Spinal cord (tissue), 10 donors: ENCODE measurements around the gene PLEKHA8. TPM values are rescaled to one million over a fixed set of nuclear protein-coding genes. Genes with fewer than 3 reads are reported as not detected.

Experiments
- DNase-seq, 6 donors: peaks; one replicate each; pipeline versions ENCODE4 v3.0.0 to v3.0.0-alpha.2; 2013 to 2015; ENCODE audit warnings: low spot score in 6 of 6, low read depth in 4 of 6
- H3K27ac ChIP-seq: one replicate; pipeline ENCODE4 v1.5.1; 2013; ENCODE audit warnings: low read depth, low read length, control low read depth
- H3K27me3 ChIP-seq: one replicate; pipeline ENCODE4 v1.6.1; 2013; ENCODE audit warnings: low read length; ENCODE audit not compliant: control insufficient read depth, insufficient read depth
- H3K36me3 ChIP-seq: one replicate; pipeline ENCODE4 v1.6.1; 2013; ENCODE audit warnings: low read length; ENCODE audit not compliant: control insufficient read depth, insufficient read depth
- H3K4me1 ChIP-seq: one replicate; pipeline ENCODE4 v1.6.1; 2013; ENCODE audit warnings: low read length; ENCODE audit not compliant: control insufficient read depth, insufficient read depth
- H3K4me3 ChIP-seq: one replicate; pipeline ENCODE4 v1.5.1; 2013; ENCODE audit warnings: low read depth, low read length, control low read depth
- H3K9me3 ChIP-seq: one replicate; pipeline ENCODE4 v1.6.1; 2013; ENCODE audit warnings: low read length; ENCODE audit not compliant: control insufficient read depth, insufficient read depth
- WGBS: methylation state at CpG from one replicate; pipeline ENCODE4 v1.1.5; 2013; ENCODE audit warnings: missing lambda C conversion rate; ENCODE audit not compliant: insufficient coverage; 5-methylcytosine and 5-hydroxymethylcytosine counted together
- polyA plus RNA-seq, 2 donors: library from polyadenylated mRNA; unstranded; fragments of 120-200 nt; gene quantifications; one replicate each; pipeline ENCODE4 v1.2.1, GENCODE V29; 2013; ENCODE audit not compliant: insufficient read length in 2 of 2
- total RNA-seq, 2 donors: library from RNA; depleted of rRNA in 1 of 2; stranded (reverse); fragments of 120-200 nt in 1 of 2; fragments of >200 nt in 1 of 2; gene quantifications; one replicate each; pipeline versions ENCODE4 v1.2.3 to v1.2.4, GENCODE V29; 2013 to 2014
- donor health status: healthy.

PLEKHA8 gene
- total and polyA plus RNA-seq, 4 donors, result 13.8 to 22.6 (median 19.0) TPM

GRCh38 chr7:30072735-30073134 lies 44.5 kb downstream of the PLEKHA8 start:
- Histone ChIP-seq H3K27ac (no peak overlapping the region), H3K36me3 (no peaks in the 10 kb centered on the region), H3K27me3 (no peaks in the 10 kb centered on the region), H3K4me1 (no peaks in the 10 kb centered on the region), H3K4me3 (no peak overlapping the region), H3K9me3 (no peaks in the 10 kb centered on the region)
- peak in 1 of 6 donors; percentile 47 for DNase-seq
- WGBS, result no CpG with 5 or more reads among the region's 1 CpG

- H3K27ac ChIP-seq, result no peak overlapping the region
- no peaks in the 10 kb centered on the region for H3K4me1 ChIP-seq
- no peaks in the 10 kb centered on the region for H3K36me3 ChIP-seq
- peak in 2 of 6 donors; percentile 46 to 82 for DNase-seq
- no peaks in the 10 kb centered on the region for H3K9me3 ChIP-seq
- no CpG with 5 or more reads among the region's 1 CpG for WGBS
- H3K4me3 ChIP-seq, result no peak overlapping the region
- no peaks in the 10 kb centered on the region for H3K27me3 ChIP-seq
These were observed 46.3 kb downstream of the PLEKHA8 start for GRCh38 chr7:30074422-30075030.

GRCh38 chr7:30076411-30076810 lies 48.2 kb downstream of the PLEKHA8 start:
- no peaks in the 10 kb centered on the region for H3K4me1 ChIP-seq
- no peaks in the 10 kb centered on the region for H3K27me3 ChIP-seq
- no CpG with 5 or more reads among the region's 1 CpG for WGBS
- no peaks in the 10 kb centered on the region for H3K9me3 ChIP-seq
- no peak overlapping the region for H3K27ac ChIP-seq
- DNase-seq, result no peak
- no peaks in the 10 kb centered on the region for H3K36me3 ChIP-seq
- no peak overlapping the region for H3K4me3 ChIP-seq

- DNase-seq, result peak in 1 of 6 donors; percentile 51
- 100% methylated on average over 2 of the region's 3 CpGs for WGBS
- Histone ChIP-seq H3K4me1 (no peaks in the 10 kb centered on the region), H3K36me3 (no peaks in the 10 kb centered on the region), H3K9me3 (no peaks in the 10 kb centered on the region), H3K4me3 (no peak overlapping the region), H3K27ac (no peak overlapping the region), H3K27me3 (no peaks in the 10 kb centered on the region)
These were observed 50.1 kb downstream of the PLEKHA8 start for GRCh38 chr7:30078280-30078679.

GRCh38 chr7:30079880-30080279 lies 51.7 kb downstream of the PLEKHA8 start:
- H3K36me3 ChIP-seq, result no peaks in the 10 kb centered on the region
- no peak for DNase-seq
- H3K9me3 ChIP-seq, result no peaks in the 10 kb centered on the region
- H3K4me1 ChIP-seq, result no peaks in the 10 kb centered on the region
- WGBS, result 57% methylated on average over 1 of the region's 2 CpGs
- no peak overlapping the region for H3K4me3 ChIP-seq
- H3K27ac ChIP-seq, result no peak overlapping the region
- H3K27me3 ChIP-seq, result no peaks in the 10 kb centered on the region

GRCh38 chr7:30080818-30081217 lies 52.6 kb downstream of the PLEKHA8 start:
- Histone ChIP-seq H3K4me1 (no peaks in the 10 kb centered on the region), H3K27me3 (no peaks in the 10 kb centered on the region), H3K9me3 (no peaks in the 10 kb centered on the region), H3K36me3 (no peaks in the 10 kb centered on the region), H3K27ac (no peak overlapping the region), H3K4me3 (no peak overlapping the region)
- DNase-seq, result no peak
- WGBS, result 89% methylated on average over 2 of the region's 3 CpGs

- no peaks in the 10 kb centered on the region for H3K27me3 ChIP-seq
These were observed 54.5 kb downstream of the PLEKHA8 start for GRCh38 chr7:30082686-30083085.

GRCh38 chr7:30083334-30083733 lies 55.1 kb downstream of the PLEKHA8 start:
- peak in 1 of 6 donors; percentile 86 for DNase-seq
- no CpG with 5 or more reads among the region's 1 CpG for WGBS
- no peak overlapping the region for H3K27ac ChIP-seq
- no peaks in the 10 kb centered on the region for H3K27me3 ChIP-seq
- H3K36me3 ChIP-seq, result no peaks in the 10 kb centered on the region
- no peak overlapping the region for H3K4me3 ChIP-seq
- no peaks in the 10 kb centered on the region for H3K4me1 ChIP-seq
- H3K9me3 ChIP-seq, result no peaks in the 10 kb centered on the region

More at GRCh38 chr7:30082686-30083085, 54.5 kb downstream of the PLEKHA8 start:
- no peaks in the 10 kb centered on the region for H3K36me3 ChIP-seq
- no CpG with 5 or more reads among the region's 3 CpGs for WGBS
- no peaks in the 10 kb centered on the region for H3K4me1 ChIP-seq
- no peak overlapping the region for H3K4me3 ChIP-seq
- no peaks in the 10 kb centered on the region for H3K9me3 ChIP-seq
- no peak for DNase-seq
- no peak overlapping the region for H3K27ac ChIP-seq

GRCh38 chr7:30084212-30084611 lies 56.0 kb downstream of the PLEKHA8 start:
- Histone ChIP-seq H3K4me1 (no peaks in the 10 kb centered on the region), H3K36me3 (no peaks in the 10 kb centered on the region), H3K9me3 (no peaks in the 10 kb centered on the region), H3K27me3 (no peaks in the 10 kb centered on the region), H3K4me3 (no peak overlapping the region), H3K27ac (no peak overlapping the region)
- DNase-seq, result peak in 1 of 6 donors; percentile 16
- WGBS, result no CpG with 5 or more reads among the region's 3 CpGs

- Histone ChIP-seq H3K4me3 (no peak overlapping the region), H3K27me3 (no peaks in the 10 kb centered on the region), H3K4me1 (no peaks in the 10 kb centered on the region), H3K9me3 (no peaks in the 10 kb centered on the region), H3K27ac (no peak overlapping the region), H3K36me3 (no peaks in the 10 kb centered on the region)
- DNase-seq, result no peak
These were observed 58.3 kb downstream of the PLEKHA8 start for GRCh38 chr7:30086529-30086928.
